Measurements from ENCODE around the gene EFHC2. TPM values are rescaled to one million over a fixed set of nuclear protein-coding genes. Genes with fewer than 3 reads are reported as not detected.
"Not testable (repeated sequence)": the region's sequence is repeated elsewhere in the genome, so short reads cannot be mapped to it uniquely, and the experiment has no call there.

EFHC2 gene
- total RNA-seq, 1 donor from 2014 or later: 3.7 TPM

- no peak for DNase-seq (ENCODE audit: low spot score)
Measured at GRCh38 chrX:44234116-44234515, 109.4 kb downstream of the EFHC2 start.

GRCh38 chrX:44232081-44232480 is 111.4 kb downstream of the EFHC2 start:
- DNase-seq (ENCODE audit: low spot score): no peak

DNA sequence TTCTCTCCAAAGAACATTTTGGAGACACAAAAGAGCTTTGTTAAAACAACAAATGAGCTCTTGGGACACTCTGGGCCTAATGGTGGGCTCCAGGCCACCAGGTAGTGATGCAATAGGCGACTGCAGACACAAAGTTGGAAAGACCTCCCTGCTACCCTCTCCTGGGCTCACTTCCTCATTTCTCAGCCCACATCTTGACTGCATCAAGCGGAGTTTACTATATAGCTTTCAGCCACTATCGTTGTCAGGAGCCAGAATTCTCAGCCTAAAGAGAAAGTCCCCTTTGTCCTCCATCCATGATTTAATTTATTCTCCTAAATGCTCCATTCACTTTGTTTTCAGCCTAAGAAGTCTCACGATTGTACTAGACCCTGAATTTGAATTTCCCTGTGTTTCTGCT is 114.9 kb downstream of the EFHC2 start:
- DNase-seq (ENCODE audit: low spot score): no peak

GRCh38 chrX:44227991-44228390 is 115.5 kb downstream of the EFHC2 start:
- DNase-seq (ENCODE audit: low spot score): no peak

DNA sequence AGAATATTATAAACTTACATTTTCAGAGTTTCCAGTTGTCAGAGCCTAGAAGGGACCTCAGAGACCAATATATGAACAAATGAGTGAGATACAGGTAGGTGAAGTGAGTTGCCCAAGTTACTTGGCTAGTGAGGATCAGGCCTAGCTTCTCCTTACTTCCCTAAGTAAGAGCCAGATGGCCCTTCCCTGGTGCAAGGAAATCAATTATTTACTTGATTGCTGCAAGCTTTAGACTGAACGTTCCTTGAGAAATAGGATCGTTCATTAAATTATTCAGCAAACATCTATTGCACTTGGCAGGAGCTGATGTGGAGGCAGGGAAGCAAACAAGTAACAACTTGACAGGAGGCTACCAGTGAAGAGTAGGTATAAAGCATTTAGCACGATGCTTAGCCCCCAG is 117.8 kb downstream of the EFHC2 start:
- DNase-seq (ENCODE audit: low spot score): peak; percentile 10

DNA sequence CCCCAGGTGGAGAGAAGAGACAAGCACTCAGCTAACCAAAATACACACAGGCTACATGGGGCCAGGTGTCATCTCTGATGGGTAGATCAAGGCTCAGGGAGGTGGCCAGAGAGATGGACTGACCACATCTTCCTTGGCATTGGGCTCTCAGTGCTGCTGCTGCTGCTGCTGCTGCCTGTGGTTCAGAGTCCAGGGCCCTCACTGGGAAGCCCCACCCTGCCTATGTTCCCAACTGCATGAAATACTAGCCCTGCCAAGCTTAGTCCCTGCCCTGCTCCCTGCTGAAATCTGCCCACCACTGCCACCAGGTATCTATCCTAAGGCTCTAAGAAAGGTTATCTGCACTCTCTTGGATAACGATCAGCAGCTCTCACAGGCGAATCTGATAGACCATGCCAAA is 118.7 kb downstream of the EFHC2 start:
- peak; percentile 54 for DNase-seq (ENCODE audit: low spot score)

GRCh38 chrX:44223150-44223549 is 120.3 kb downstream of the EFHC2 start:
- peak; percentile 51 for DNase-seq (ENCODE audit: low spot score)

GRCh38 chrX:44218465-44218864 is 125.0 kb downstream of the EFHC2 start:
- no peak for DNase-seq (ENCODE audit: low spot score)

DNA sequence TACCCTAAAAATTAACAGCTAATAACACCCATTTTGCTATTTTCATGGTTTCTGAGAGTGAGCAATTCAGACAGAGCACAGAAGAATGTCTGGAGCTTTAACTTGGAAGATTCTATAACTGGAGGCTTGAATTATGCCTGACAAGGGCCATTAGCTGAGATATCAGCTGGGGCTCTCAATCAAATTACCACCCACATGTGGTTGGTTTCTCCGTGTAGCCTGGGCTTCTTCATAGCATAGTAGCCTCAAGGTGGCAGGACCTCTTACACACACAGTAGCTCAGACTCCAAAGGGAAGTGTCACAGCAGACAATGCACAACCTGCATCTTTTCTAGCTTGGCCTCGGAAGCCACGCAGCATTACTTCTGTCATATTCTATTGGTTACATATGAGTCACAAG is 127.3 kb downstream of the EFHC2 start:
- no peak for DNase-seq (ENCODE audit: low spot score)

DNA sequence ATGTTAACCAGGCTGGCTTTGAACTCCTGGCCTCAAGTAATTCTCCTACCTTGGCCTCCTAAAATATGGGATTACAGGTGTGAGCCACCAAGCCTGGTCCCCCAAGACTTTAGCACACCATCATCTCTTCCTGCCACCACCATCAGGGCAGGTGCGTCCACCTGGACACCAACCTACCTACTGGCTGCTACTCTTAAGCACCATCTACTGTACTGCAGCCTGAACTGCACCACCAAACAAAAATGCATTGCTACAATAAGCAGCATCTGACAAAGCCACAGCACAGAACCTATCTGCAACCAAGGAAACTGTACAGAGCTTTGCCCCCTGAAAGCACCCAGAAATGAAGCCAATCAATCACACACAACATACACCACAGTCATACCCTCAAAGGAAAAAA is 139.7 kb downstream of the EFHC2 start:
- no peak for DNase-seq (ENCODE audit: low spot score)

GRCh38 chrX:44202596-44202995 is 140.9 kb downstream of the EFHC2 start:
- no peak for DNase-seq (ENCODE audit: low spot score)

DNA sequence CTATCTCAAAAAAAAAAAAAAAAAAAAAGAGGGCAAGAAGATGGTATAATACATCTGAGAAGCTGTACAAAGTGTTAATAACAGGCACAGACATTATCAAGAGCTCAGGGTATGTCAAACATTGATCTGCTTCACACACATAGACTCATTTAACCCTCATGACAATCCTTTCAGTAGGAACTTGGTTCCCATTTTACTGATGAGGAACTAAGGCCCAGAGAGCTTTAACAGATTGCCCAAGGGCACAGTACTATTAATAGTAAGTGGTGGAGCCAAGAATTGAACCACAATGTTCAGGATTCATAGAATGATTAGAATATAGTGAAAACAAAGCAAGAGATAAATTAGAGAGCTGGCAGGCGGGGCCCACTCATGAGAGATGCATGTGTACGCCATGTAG is 154.4 kb downstream of the EFHC2 start:
- DNase-seq (ENCODE audit: low spot score): no peak

DNA sequence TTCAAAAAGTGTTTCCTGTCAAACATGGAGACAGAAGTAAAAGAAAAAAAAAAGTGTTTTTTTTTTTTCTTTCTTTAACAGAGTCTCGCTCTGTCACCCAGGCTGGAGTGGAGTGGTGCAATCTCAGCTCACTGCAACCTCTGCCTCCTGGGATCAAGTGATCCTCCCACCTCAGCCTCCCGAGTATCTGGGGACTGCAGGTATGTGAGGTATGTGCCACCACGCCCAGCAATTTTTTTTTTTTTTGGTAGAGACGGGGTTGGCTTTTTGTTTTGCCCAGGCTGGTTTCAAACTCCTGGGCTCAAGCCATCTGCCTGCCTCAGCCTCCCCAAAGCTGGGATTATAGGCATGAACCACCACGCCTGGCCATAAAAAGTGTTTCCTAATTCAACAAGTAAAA is 155.6 kb downstream of the EFHC2 start:
- not testable (repeated sequence) for DNase-seq (ENCODE audit: low spot score)

GRCh38 chrX:44183329-44183728 is 160.1 kb downstream of the EFHC2 start:
- no peak for DNase-seq (ENCODE audit: low spot score)

DNA sequence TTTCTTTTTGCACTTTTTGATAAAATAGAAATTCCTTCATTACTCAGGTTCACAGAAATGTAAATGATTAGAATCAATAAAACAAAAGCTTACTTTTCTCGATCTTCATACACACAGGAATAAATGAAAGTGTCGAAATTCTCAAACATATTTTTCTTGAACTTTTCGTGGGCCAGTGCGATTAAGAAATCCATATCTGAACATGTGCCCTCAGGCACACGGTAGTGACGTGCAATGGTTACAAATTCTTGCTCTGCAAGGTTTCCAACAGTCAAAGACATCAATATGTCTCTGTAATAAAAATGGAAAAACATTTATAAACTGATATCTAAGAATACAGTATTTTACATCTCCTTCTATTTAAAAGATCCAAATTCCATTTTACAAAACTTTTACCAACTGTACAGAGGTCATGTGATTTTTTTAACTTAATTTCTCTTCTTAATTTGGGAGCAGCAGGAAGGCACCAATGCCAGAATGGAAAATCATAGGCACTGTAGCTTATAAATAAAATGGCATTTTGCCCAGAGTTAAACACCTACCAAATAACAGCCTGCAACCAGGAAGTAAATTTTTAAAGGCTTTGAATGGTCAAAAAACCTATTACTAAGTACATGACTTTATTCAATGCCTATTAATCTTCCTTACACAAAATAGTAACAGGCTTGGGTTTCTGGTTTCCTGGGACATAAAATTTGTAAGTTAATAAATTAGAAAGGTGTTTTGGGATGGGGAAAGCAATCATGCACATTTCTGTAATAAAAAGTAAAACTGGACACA is 165.0 kb downstream of the EFHC2 start:
- DNase-seq (ENCODE audit: low spot score): no peak

DNA sequence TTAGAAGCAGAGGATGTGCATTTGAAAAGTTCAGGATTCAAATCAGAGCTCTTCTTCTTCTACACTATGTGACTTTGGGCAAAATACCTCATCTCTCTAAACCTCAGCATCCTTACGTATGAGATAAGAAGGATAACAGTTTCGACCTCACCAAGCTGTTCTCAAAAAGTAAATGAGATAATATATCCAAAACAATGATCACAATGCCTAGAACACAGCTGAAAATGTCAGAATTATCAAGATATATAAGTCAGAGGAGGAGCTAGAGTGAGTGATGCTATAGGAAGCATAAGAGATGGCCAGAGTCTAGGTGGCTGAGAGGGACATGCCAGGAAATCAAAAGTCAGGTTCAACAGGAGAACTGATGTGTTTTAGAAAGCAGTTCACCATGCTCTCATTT is 168.0 kb downstream of the EFHC2 start:
- DNase-seq (ENCODE audit: low spot score): no peak

GRCh38 chrX:44174061-44174460 is 169.4 kb downstream of the EFHC2 start:
- no peak for DNase-seq (ENCODE audit: low spot score)

GRCh38 chrX:44173219-44173618 is 170.3 kb downstream of the EFHC2 start:
- no peak for DNase-seq (ENCODE audit: low spot score)

- DNase-seq (ENCODE audit: low spot score): no peak
Measured at GRCh38 chrX:44167116-44167515, 176.4 kb downstream of the EFHC2 start.

- DNase-seq (ENCODE audit: low spot score): no peak
Measured at GRCh38 chrX:44162964-44163475, 180.5 kb downstream of the EFHC2 start.

DNA sequence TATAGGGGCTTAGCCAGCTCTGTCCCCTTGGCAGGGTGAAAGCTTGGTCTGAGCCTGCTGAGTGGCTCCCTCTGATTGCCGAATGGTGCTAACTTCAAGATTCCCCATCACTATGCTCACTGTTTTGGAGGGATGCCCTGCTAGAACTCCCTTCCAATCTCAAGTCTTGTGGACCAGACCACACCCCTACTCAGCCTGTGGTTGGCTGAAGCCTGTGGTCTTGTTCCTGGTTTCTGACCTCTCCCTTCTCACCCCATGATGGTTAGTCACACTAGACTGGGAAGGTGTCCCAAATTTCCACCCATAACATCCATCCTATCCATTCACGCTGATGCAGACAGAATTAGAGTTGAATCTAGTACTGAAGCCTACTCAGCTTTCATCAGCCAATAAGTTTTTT is 185.6 kb downstream of the EFHC2 start:
- DNase-seq (ENCODE audit: low spot score): no peak

DNA sequence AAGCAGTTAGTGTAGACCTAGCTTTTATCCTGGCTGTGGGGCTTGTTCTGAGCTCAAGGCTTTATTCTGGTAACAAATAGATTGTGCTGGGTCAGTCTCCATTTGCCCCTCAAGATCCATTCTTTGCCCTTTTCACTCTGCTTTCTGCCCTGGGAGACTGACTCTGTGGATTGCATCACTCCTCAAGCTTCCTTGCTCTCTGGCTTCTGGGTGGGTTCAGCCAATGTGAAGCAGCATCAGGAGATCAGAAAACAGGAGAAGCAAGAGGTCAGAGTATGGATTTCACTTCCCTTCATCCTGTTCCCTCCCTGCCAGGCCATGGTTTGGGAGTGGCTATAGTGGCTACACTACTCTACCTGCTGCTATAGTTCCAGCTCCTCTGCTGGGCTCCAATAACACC is 186.2 kb downstream of the EFHC2 start:
- no peak for DNase-seq (ENCODE audit: low spot score)

- no peak for DNase-seq (ENCODE audit: low spot score)
Measured at GRCh38 chrX:44156726-44157125, 186.7 kb downstream of the EFHC2 start.

GRCh38 chrX:44155126-44155525 is 188.3 kb downstream of the EFHC2 start:
- DNase-seq (ENCODE audit: low spot score): no peak

Data from mucosa of gallbladder (tissue), 1 donor.